Liver (tissue), 9 donors: ENCODE measurements around the gene TMEM187. TPM values are rescaled to one million over a fixed set of nuclear protein-coding genes. Genes with fewer than 3 reads are reported as not detected.

Experiments used
- DNase-seq: peaks from one replicate; pipeline ENCODE4 v3.0.0-alpha.2; 2017; ENCODE audit warnings: low spot score
- H3K27ac ChIP-seq, 2 donors: one replicate each; pipeline ENCODE4 v1.7.0; 2013; ENCODE audit warnings: inconsistent platforms in 2 of 2, low read length in 2 of 2, control low read depth in 1 of 2, low read depth in 1 of 2, mild to moderate bottlenecking in 1 of 2
- H3K27me3 ChIP-seq, 4 donors: one replicate each; pipeline versions ENCODE4 v1.6.1 to v1.7.0; 2013; ENCODE audit warnings: low read length in 3 of 4, inconsistent platforms in 1 of 4, mild to moderate bottlenecking in 1 of 4, moderate library complexity in 1 of 4; ENCODE audit not compliant: control insufficient read depth in 4 of 4, insufficient read depth in 4 of 4
- H3K36me3 ChIP-seq, 4 donors: one replicate each; pipeline versions ENCODE4 v1.6.1 to v1.7.0; 2013; ENCODE audit warnings: low read length in 3 of 4, mild to moderate bottlenecking in 3 of 4, low read depth in 1 of 4, moderate library complexity in 1 of 4; ENCODE audit not compliant: control insufficient read depth in 4 of 4, insufficient read depth in 3 of 4
- H3K4me1 ChIP-seq, 4 donors: one replicate each; pipeline versions ENCODE4 v1.6.1 to v1.7.0; 2013; ENCODE audit warnings: low read length in 3 of 4, mild to moderate bottlenecking in 3 of 4, moderate library complexity in 1 of 4; ENCODE audit not compliant: control insufficient read depth in 4 of 4, insufficient read depth in 4 of 4
- H3K4me3 ChIP-seq, 3 donors: one replicate each; pipeline versions ENCODE4 v1.6.1 to v1.7.0; 2013; ENCODE audit warnings: low read length in 3 of 3, control low read depth in 1 of 3, low read depth in 1 of 3, mild to moderate bottlenecking in 1 of 3
- H3K9ac ChIP-seq, 2 donors: one replicate each; pipeline ENCODE4 v1.7.0; 2013; ENCODE audit warnings: low read length in 2 of 2, mild to moderate bottlenecking in 2 of 2, moderate library complexity in 2 of 2, control low read depth in 1 of 2, low read depth in 1 of 2
- H3K9me3 ChIP-seq, 4 donors: one replicate each; pipeline versions ENCODE4 v1.6.1 to v1.7.0; 2013; ENCODE audit warnings: low read length in 3 of 4; ENCODE audit not compliant: control insufficient read depth in 4 of 4
- EGR1 ChIP-seq, 2 donors: IDR thresholded peaks; 2 replicates each; pipeline ENCODE4 v1.6.1; 2016 to 2018; ENCODE audit warnings: antibody characterized with exemption in 2 of 2, low read depth in 2 of 2
- FOXA1 ChIP-seq: IDR thresholded peaks from 2 replicates; pipeline ENCODE4 v1.6.1; 2016; ENCODE audit warnings: antibody characterized with exemption
- FOXA2 ChIP-seq: IDR thresholded peaks from 2 replicates; pipeline ENCODE4 v1.6.1; 2016; ENCODE audit warnings: antibody characterized with exemption
- GABPA ChIP-seq, 2 donors: IDR thresholded peaks in 1 of 2; conservative IDR thresholded peaks in 1 of 2; 2 replicates each; pipeline ENCODE4 v1.6.1; 2016; ENCODE audit warnings: antibody characterized with exemption in 2 of 2, mild to moderate bottlenecking in 1 of 2, moderate library complexity in 1 of 2
- HNF4A ChIP-seq, 2 donors: conservative IDR thresholded peaks; 2 replicates each; pipeline ENCODE4 v1.6.1; 2016; ENCODE audit warnings: antibody characterized with exemption in 2 of 2, mild to moderate bottlenecking in 2 of 2
- HNF4G ChIP-seq: IDR thresholded peaks from 2 replicates; pipeline ENCODE4 v1.6.1; 2016; ENCODE audit warnings: antibody characterized with exemption
- JUND ChIP-seq, 2 donors: IDR thresholded peaks; 2 replicates each; pipeline ENCODE4 v1.6.1; 2016; ENCODE audit warnings: antibody characterized with exemption in 2 of 2
- NR2F2 ChIP-seq: IDR thresholded peaks from 2 replicates; pipeline ENCODE4 v1.6.1; 2016; ENCODE audit warnings: antibody characterized with exemption
- RAD21 ChIP-seq, 2 donors: IDR thresholded peaks; 2 replicates each; pipeline ENCODE4 v1.6.1; 2016; ENCODE audit warnings: antibody characterized with exemption in 2 of 2, mild to moderate bottlenecking in 2 of 2
- RXRA ChIP-seq, 2 donors: IDR thresholded peaks; 2 replicates each; pipeline ENCODE4 v1.6.1; 2017 to 2018; ENCODE audit warnings: antibody characterized with exemption in 2 of 2, mild to moderate bottlenecking in 1 of 2
- SP1 ChIP-seq: IDR thresholded peaks from 2 replicates; pipeline ENCODE4 v1.6.1; 2018; ENCODE audit warnings: antibody characterized with exemption, mild to moderate bottlenecking
- TAF1 ChIP-seq: conservative IDR thresholded peaks from 2 replicates; pipeline ENCODE4 v1.6.1; 2016; ENCODE audit warnings: antibody characterized with exemption, mild to moderate bottlenecking
- YY1 ChIP-seq: IDR thresholded peaks from 2 replicates; pipeline ENCODE4 v1.6.1; 2016; ENCODE audit warnings: antibody characterized with exemption, mild to moderate bottlenecking
- WGBS: extraction: QIAGEN DNeasy Blood & Tissue Kit; methylation state at CpG from one replicate; pipeline ENCODE4 v1.1.7; 2013; 5-methylcytosine and 5-hydroxymethylcytosine counted together
- polyA plus RNA-seq, 2 donors: library from polyadenylated mRNA; stranded (reverse) in 1 of 2; unstranded in 1 of 2; fragments of 200-250 nt in 1 of 2; fragments of >200 nt in 1 of 2; fragmentation: Nextera tagmentation in 1 of 2; extraction: Ambion mirVana in 1 of 2; gene quantifications; one replicate each; pipeline versions ENCODE4 v1.2.1 to v1.2.3, GENCODE V29; 2013 to 2015
- total RNA-seq, 2 donors: library from RNA; depleted of rRNA; stranded (reverse); fragments of >200 nt; gene quantifications; one replicate each; pipeline ENCODE4 v1.2.3, GENCODE V29; 2014
- TF ChIP-seq, protein P1 (sequence below): IDR thresholded peaks from 2 replicates; pipeline ENCODE4 v1.6.1; 2016; ENCODE audit warnings: antibody characterized with exemption
- TF ChIP-seq, protein P2 (sequence below): IDR thresholded peaks from 2 replicates; pipeline ENCODE4 v1.6.1; 2016; ENCODE audit warnings: antibody characterized with exemption
- TF ChIP-seq, protein P3 (sequence below): fragments of 150-350 bp; IDR thresholded peaks from 2 replicates; pipeline ENCODE4 v1.5.1; 2017; ENCODE audit warnings: improper control_type of control experiment, low read depth, low read length; ENCODE audit not compliant: missing input control
- TF ChIP-seq, protein P4 (sequence below): IDR thresholded peaks from 2 replicates; pipeline ENCODE4 v1.6.1; 2016; ENCODE audit warnings: antibody characterized with exemption, mild to moderate bottlenecking
- TF ChIP-seq, protein P5 (sequence below): IDR thresholded peaks from 2 replicates; pipeline ENCODE4 v1.6.1; 2016; ENCODE audit warnings: antibody characterized with exemption
- donor health status: healthy.
- donor health status: healthy.
- donor health status: healthy.
- donor health status: healthy.
- donor health status: healthy.

The TMEM187 gene
- total and polyA plus RNA-seq, 4 donors, result 2.9 to 5.8 (median 4.1) TPM

DNA sequence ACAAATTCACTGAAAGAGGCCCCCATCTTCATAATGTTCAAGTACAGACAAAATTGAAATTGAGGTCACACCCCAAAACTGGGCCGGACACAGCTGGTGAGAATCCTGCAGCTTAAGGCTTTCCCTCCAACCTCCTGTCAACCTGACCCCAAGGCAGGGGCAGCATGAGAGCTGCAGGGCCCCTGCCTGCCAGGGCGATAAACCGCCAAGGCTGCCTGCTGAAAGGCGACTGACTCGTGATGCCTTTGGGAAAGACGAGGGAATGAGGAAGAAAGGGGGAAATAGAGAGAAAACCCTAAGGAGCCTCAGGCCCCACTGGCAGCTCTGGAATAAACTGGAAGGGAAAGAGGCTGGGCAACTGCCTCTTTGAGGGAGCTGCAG is 54.5 kb downstream of the TMEM187 start:
- Histone ChIP-seq H3K9ac (no peak overlapping the region), H3K36me3 (peaks cover 4 to 12% (median 4%) of the 10 kb centered on the region in 4 donors), H3K4me3 (no peak overlapping the region), H3K4me1 (peaks cover 5 to 19% (median 15%) of the 10 kb centered on the region in 4 donors), H3K27ac (no peak overlapping the region), H3K9me3 (no peaks in the 10 kb centered on the region), H3K27me3 (no peaks in the 10 kb centered on the region)
- TF ChIP-seq, protein P1, sequence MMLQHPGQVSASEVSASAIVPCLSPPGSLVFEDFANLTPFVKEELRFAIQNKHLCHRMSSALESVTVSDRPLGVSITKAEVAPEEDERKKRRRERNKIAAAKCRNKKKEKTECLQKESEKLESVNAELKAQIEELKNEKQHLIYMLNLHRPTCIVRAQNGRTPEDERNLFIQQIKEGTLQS, result no peak
- TF ChIP-seq, protein P2, sequence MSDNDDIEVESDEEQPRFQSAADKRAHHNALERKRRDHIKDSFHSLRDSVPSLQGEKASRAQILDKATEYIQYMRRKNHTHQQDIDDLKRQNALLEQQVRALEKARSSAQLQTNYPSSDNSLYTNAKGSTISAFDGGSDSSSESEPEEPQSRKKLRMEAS, result no peak
- no peak for TF ChIP-seq HNF4G
- no peak for TF ChIP-seq FOXA2
- TF ChIP-seq, protein P3, sequence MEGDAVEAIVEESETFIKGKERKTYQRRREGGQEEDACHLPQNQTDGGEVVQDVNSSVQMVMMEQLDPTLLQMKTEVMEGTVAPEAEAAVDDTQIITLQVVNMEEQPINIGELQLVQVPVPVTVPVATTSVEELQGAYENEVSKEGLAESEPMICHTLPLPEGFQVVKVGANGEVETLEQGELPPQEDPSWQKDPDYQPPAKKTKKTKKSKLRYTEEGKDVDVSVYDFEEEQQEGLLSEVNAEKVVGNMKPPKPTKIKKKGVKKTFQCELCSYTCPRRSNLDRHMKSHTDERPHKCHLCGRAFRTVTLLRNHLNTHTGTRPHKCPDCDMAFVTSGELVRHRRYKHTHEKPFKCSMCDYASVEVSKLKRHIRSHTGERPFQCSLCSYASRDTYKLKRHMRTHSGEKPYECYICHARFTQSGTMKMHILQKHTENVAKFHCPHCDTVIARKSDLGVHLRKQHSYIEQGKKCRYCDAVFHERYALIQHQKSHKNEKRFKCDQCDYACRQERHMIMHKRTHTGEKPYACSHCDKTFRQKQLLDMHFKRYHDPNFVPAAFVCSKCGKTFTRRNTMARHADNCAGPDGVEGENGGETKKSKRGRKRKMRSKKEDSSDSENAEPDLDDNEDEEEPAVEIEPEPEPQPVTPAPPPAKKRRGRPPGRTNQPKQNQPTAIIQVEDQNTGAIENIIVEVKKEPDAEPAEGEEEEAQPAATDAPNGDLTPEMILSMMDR, result no peak
- no peak for TF ChIP-seq EGR1 (IDR thresholded peaks at IDR 0.05; ENCODE audit: low read depth in 2 of 2)
- no peak for TF ChIP-seq NR2F2
- TF ChIP-seq YY1, result no peak
- no peak for TF ChIP-seq HNF4A (conservative IDR thresholded peaks at IDR 0.05)
- no peak for TF ChIP-seq TAF1
- no peak for TF ChIP-seq RXRA (IDR thresholded peaks at IDR 0.05)
- TF ChIP-seq, protein P4, sequence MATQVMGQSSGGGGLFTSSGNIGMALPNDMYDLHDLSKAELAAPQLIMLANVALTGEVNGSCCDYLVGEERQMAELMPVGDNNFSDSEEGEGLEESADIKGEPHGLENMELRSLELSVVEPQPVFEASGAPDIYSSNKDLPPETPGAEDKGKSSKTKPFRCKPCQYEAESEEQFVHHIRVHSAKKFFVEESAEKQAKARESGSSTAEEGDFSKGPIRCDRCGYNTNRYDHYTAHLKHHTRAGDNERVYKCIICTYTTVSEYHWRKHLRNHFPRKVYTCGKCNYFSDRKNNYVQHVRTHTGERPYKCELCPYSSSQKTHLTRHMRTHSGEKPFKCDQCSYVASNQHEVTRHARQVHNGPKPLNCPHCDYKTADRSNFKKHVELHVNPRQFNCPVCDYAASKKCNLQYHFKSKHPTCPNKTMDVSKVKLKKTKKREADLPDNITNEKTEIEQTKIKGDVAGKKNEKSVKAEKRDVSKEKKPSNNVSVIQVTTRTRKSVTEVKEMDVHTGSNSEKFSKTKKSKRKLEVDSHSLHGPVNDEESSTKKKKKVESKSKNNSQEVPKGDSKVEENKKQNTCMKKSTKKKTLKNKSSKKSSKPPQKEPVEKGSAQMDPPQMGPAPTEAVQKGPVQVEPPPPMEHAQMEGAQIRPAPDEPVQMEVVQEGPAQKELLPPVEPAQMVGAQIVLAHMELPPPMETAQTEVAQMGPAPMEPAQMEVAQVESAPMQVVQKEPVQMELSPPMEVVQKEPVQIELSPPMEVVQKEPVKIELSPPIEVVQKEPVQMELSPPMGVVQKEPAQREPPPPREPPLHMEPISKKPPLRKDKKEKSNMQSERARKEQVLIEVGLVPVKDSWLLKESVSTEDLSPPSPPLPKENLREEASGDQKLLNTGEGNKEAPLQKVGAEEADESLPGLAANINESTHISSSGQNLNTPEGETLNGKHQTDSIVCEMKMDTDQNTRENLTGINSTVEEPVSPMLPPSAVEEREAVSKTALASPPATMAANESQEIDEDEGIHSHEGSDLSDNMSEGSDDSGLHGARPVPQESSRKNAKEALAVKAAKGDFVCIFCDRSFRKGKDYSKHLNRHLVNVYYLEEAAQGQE, result no peak
- no peak for TF ChIP-seq JUND (IDR thresholded peaks at IDR 0.05)
- TF ChIP-seq FOXA1, result no peak
- TF ChIP-seq, protein P5, sequence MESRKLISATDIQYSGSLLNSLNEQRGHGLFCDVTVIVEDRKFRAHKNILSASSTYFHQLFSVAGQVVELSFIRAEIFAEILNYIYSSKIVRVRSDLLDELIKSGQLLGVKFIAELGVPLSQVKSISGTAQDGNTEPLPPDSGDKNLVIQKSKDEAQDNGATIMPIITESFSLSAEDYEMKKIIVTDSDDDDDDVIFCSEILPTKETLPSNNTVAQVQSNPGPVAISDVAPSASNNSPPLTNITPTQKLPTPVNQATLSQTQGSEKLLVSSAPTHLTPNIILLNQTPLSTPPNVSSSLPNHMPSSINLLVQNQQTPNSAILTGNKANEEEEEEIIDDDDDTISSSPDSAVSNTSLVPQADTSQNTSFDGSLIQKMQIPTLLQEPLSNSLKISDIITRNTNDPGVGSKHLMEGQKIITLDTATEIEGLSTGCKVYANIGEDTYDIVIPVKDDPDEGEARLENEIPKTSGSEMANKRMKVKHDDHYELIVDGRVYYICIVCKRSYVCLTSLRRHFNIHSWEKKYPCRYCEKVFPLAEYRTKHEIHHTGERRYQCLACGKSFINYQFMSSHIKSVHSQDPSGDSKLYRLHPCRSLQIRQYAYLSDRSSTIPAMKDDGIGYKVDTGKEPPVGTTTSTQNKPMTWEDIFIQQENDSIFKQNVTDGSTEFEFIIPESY, result no peak
- TF ChIP-seq SP1, result no peak
- no peak for TF ChIP-seq GABPA (IDR thresholded peaks at IDR 0.05 in 1 of 2, conservative IDR thresholded peaks at IDR 0.05 in 1 of 2)
- no peak for TF ChIP-seq RAD21 (IDR thresholded peaks at IDR 0.05)
- no peak for DNase-seq
- whole genome bisulfite sequencing, result 74% methylated on average over 6 of the region's 6 CpGs
